DOHH2 (cell line): ENCODE results near the gene SMIM43.

Source experiments
- EZH2phosphoT487 ChIP-seq: fragments of 200-600 bp; sonication (generic); IDR thresholded peaks from 2 replicates; pipeline ENCODE4 v1.6.1; 2017; ENCODE audit warnings: borderline replicate concordance, mild to moderate bottlenecking, antibody characterized with exemption, low read length, moderate library complexity, mixed read lengths
- TF ChIP-seq, protein P1 (sequence below): fragments of 200-600 bp; sonication (generic); IDR thresholded peaks from one replicate; pipeline ENCODE4 v1.5.1; 2014; ENCODE audit warnings: antibody characterized with exemption, mild to moderate bottlenecking, low read depth, low read length; ENCODE audit not compliant: poor library complexity, severe bottlenecking

DNA sequence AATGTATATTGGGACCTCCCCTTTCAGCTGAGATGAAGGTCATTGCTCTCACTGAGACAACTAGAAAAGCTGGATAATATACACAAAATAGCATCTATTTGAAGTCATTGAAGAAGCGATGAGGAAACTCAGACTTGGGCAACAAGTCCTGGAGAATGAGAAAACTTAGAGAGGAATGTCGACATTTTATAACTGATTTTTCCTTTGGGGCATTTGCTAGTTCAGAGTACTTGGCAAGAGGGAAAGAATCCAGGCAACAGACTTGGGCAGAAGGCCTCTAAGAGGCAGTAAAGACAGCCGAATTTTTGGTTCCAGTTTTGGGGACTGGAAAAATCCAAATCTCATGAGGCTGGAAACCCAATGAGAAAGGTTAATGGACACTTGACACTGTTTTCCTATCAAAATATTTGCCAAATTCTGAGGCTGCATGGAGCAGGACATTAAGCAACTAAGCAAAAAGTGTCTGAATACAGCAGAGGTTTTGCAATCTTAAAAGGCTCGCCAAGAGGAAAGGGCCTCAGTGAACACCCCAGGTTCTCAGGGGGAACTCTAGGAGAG is 47.2 kb downstream of the SMIM43 start:
- TF ChIP-seq, protein P1, sequence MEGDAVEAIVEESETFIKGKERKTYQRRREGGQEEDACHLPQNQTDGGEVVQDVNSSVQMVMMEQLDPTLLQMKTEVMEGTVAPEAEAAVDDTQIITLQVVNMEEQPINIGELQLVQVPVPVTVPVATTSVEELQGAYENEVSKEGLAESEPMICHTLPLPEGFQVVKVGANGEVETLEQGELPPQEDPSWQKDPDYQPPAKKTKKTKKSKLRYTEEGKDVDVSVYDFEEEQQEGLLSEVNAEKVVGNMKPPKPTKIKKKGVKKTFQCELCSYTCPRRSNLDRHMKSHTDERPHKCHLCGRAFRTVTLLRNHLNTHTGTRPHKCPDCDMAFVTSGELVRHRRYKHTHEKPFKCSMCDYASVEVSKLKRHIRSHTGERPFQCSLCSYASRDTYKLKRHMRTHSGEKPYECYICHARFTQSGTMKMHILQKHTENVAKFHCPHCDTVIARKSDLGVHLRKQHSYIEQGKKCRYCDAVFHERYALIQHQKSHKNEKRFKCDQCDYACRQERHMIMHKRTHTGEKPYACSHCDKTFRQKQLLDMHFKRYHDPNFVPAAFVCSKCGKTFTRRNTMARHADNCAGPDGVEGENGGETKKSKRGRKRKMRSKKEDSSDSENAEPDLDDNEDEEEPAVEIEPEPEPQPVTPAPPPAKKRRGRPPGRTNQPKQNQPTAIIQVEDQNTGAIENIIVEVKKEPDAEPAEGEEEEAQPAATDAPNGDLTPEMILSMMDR = no peak
- no peak for TF ChIP-seq EZH2phosphoT487
